Caco-2 (cell line): ENCODE data around the gene UBN1. TPM values are rescaled to one million over a fixed set of nuclear protein-coding genes. Genes with fewer than 3 reads are reported as not detected.

Experiments used
- BruUV-seq: library from RNA; stranded (reverse); fragments of 400-500 nt; replicated peaks from 2 replicates; lab custom pipeline; 2021; lab: Mats Ljungman, UMichigan
- CTCF ChIA-PET: fragments of 300-600 bp; sonication (Branson Sonifier 250); formaldehyde crosslinking; loops from one replicate; lab custom pipeline; 2022; ENCODE audit warnings: antibody characterized with exemption; lab: Charles Lee
- POLR2A ChIA-PET: fragments of 300-600 bp; sonication (Branson Sonifier 250); formaldehyde crosslinking; loops from one replicate; lab custom pipeline; 2022; ENCODE audit warnings: antibody characterized with exemption; lab: Charles Lee
- DNase-seq, 2 experiments: peaks; one replicate each; pipeline versions ENCODE4 v3.0.0 to v3.0.0-alpha.2; 2020 to 2022
- H3K27me3 ChIP-seq: replicated peaks from 2 replicates; pipeline ENCODE4 v1.6.0; 2011; ENCODE audit warnings: low read length; ENCODE audit not compliant: control insufficient read depth, insufficient read depth
- H3K36me3 ChIP-seq: 2 replicates; pipeline ENCODE4 v1.5.1; 2011; ENCODE audit warnings: low read length; ENCODE audit not compliant: control insufficient read depth, insufficient read depth
- H3K4me1 ChIP-seq: fragments of 250-450 bp; sonication (Bioruptor Pico); 2 replicates; pipeline ENCODE4 v1.5.1; 2020; ENCODE audit warnings: mild to moderate bottlenecking
- H3K4me3 ChIP-seq: 2 replicates; pipeline ENCODE4 v1.5.1; 2011; ENCODE audit warnings: low read depth, mild to moderate bottlenecking, control low read depth, low read length
- H3K9me3 ChIP-seq: fragments of 250-450 bp; sonication (Bioruptor Pico); 2 replicates; pipeline ENCODE4 v1.5.1; 2020; ENCODE audit warnings: mild to moderate bottlenecking, moderate library complexity
- H3K27ac Mint-ChIP-seq: one replicate; pipeline ENCODE4 v1.8.0; 2022; ENCODE audit warnings: mixed read lengths; ENCODE audit not compliant: unreplicated experiment
- H3K27me3 Mint-ChIP-seq: one replicate; pipeline ENCODE4 v1.8.0; 2022; ENCODE audit warnings: mixed read lengths; ENCODE audit not compliant: insufficient read depth, unreplicated experiment
- H3K36me3 Mint-ChIP-seq: one replicate; pipeline ENCODE4 v1.8.0; 2022; ENCODE audit warnings: mild to moderate bottlenecking, mixed read lengths; ENCODE audit not compliant: insufficient read depth, unreplicated experiment
- H3K4me1 Mint-ChIP-seq: one replicate; pipeline ENCODE4 v1.8.0; 2022; ENCODE audit warnings: low read depth, mixed read lengths; ENCODE audit not compliant: unreplicated experiment
- H3K4me3 Mint-ChIP-seq: one replicate; pipeline ENCODE4 v1.8.0; 2022; ENCODE audit warnings: mild to moderate bottlenecking, moderate library complexity, mixed read lengths; ENCODE audit not compliant: unreplicated experiment
- H3K9me3 Mint-ChIP-seq: one replicate; pipeline ENCODE4 v1.8.0; 2022; ENCODE audit warnings: mixed read lengths; ENCODE audit not compliant: unreplicated experiment
- CTCF ChIP-seq, 2 experiments: fragments of 200-600 bp in 1 of 2; IDR thresholded peaks; 1 replicate in 1 of 2; 2 replicates in 1 of 2; pipeline versions ENCODE4 v1.5.1 to v1.8.0; 2011 to 2022; ENCODE audit warnings: antibody characterized with exemption in 1 of 2, control low read depth in 1 of 2, inconsistent platforms in 1 of 2, low read depth in 1 of 2, low read length in 1 of 2, mild to moderate bottlenecking in 1 of 2, moderate library complexity in 1 of 2; ENCODE audit not compliant: insufficient read depth in 1 of 2, severe bottlenecking in 1 of 2, unreplicated experiment in 1 of 2
- intact Hi-C: fragments of 100-400 bp; cut with micrococcal nuclease; formaldehyde crosslinking; loops from one replicate; pipeline ENCODE4 v1.10.0; 2022; ENCODE audit not compliant: unreplicated experiment
- total RNA-seq: library from RNA; stranded (reverse); gene quantifications from 2 replicates; pipeline ENCODE4 v1.2.3, GENCODE V29; 2022

The UBN1 gene
- total RNA-seq, 1 experiment from 2014 or later, result 31.5 TPM

- Histone ChIP-seq H3K9me3 (no peaks in the 10 kb centered on the region), H3K36me3 (peaks cover 3% of the 10 kb centered on the region), H3K4me1 (no peaks in the 10 kb centered on the region), H3K4me3 (no peak overlapping the region), H3K27me3 (no peaks in the 10 kb centered on the region)
- TF ChIP-seq CTCF (IDR thresholded peaks at IDR 0.05; ENCODE audit: insufficient read depth in 1 of 2, low read depth in 1 of 2, low read length in 1 of 2, severe bottlenecking in 1 of 2, unreplicated experiment in 1 of 2), result no peak
- Mint-ChIP-seq H3K9me3 (no peaks in the 10 kb centered on the region), H3K36me3 (peaks cover 76% of the 10 kb centered on the region), H3K27ac (no peak overlapping the region), H3K4me3 (no peak overlapping the region), H3K4me1 (no peaks in the 10 kb centered on the region), H3K27me3 (no peaks in the 10 kb centered on the region)
- ChIA-PET CTCF (interaction anchor here (0.6 kb wide), 1 partner anchor 333 kb away, joined by 3 read pairs; no protein-coding TSS in a partner anchor), POLR2A (no interaction called here)
- DNase-seq, result no peak
- intact Hi-C loops, result no loop called here
- BruUV-seq, result no TSS peak
These were observed 44.0 kb downstream of the UBN1 start for GRCh38 chr16:4891097-4891885.

GRCh38 chr16:4891886-4892216 lies 44.6 kb downstream of the UBN1 start:
- intact Hi-C loops, result no loop called here
- no peak for DNase-seq
- peaks cover 76% of the 10 kb centered on the region for H3K36me3 Mint-ChIP-seq
- no peak overlapping the region for H3K4me3 Mint-ChIP-seq
- no peaks in the 10 kb centered on the region for H3K4me1 Mint-ChIP-seq
- no peak overlapping the region for H3K27ac Mint-ChIP-seq
- H3K9me3 Mint-ChIP-seq, result no peaks in the 10 kb centered on the region
- Histone ChIP-seq H3K4me1 (no peaks in the 10 kb centered on the region), H3K4me3 (no peak overlapping the region), H3K9me3 (no peaks in the 10 kb centered on the region), H3K27me3 (no peaks in the 10 kb centered on the region), H3K36me3 (peaks cover 5% of the 10 kb centered on the region)
- no peaks in the 10 kb centered on the region for H3K27me3 Mint-ChIP-seq
- ChIA-PET POLR2A (no interaction called here), CTCF (interaction anchor here (0.6 kb wide), 1 partner anchor 333 kb away, joined by 3 read pairs; no protein-coding TSS in a partner anchor)
- no peak for TF ChIP-seq CTCF (IDR thresholded peaks at IDR 0.05; ENCODE audit: insufficient read depth in 1 of 2, low read depth in 1 of 2, low read length in 1 of 2, severe bottlenecking in 1 of 2, unreplicated experiment in 1 of 2)
- no TSS peak for BruUV-seq

- CTCF ChIA-PET, result interaction anchor here (0.6 kb wide), 1 partner anchor 334 kb away, joined by 3 read pairs; no protein-coding TSS in a partner anchor
- H3K36me3 Mint-ChIP-seq, result peaks cover 75% of the 10 kb centered on the region
- H3K4me3 Mint-ChIP-seq, result no peak overlapping the region
- POLR2A ChIA-PET, result no interaction called here
- Histone ChIP-seq H3K27me3 (no peaks in the 10 kb centered on the region), H3K4me3 (no peak overlapping the region), H3K4me1 (no peaks in the 10 kb centered on the region), H3K9me3 (no peaks in the 10 kb centered on the region), H3K36me3 (peaks cover 5% of the 10 kb centered on the region)
- peak overlapping the region; percentile 32 for H3K27ac Mint-ChIP-seq
- TF ChIP-seq CTCF (IDR thresholded peaks at IDR 0.05; ENCODE audit: insufficient read depth in 1 of 2, low read depth in 1 of 2, low read length in 1 of 2, severe bottlenecking in 1 of 2, unreplicated experiment in 1 of 2), result no peak
- H3K9me3 Mint-ChIP-seq, result no peaks in the 10 kb centered on the region
- no TSS peak for BruUV-seq
- DNase-seq, result no peak
- H3K4me1 Mint-ChIP-seq, result no peaks in the 10 kb centered on the region
- no peaks in the 10 kb centered on the region for H3K27me3 Mint-ChIP-seq
- intact Hi-C loops, result no loop called here
These were observed 45.3 kb downstream of the UBN1 start for GRCh38 chr16:4892361-4893102.
